Thyroid gland (tissue), 4 donors: Measurements from ENCODE around the gene ALG2. TPM values are rescaled to one million over a fixed set of nuclear protein-coding genes. Genes with fewer than 3 reads are reported as not detected.

Source experiments
- DNase-seq, 2 donors: peaks; one replicate each; pipeline ENCODE4 v3.0.0-alpha.2; 2019
- H3K27ac ChIP-seq, 3 donors: fragments of 200-600 bp; sonication (generic); 1 replicate in 2 of 3; 2 replicates in 1 of 3; pipeline ENCODE4 v1.5.1; 2016 to 2019; ENCODE audit warnings: mild to moderate bottlenecking in 1 of 3, moderate library complexity in 1 of 3
- H3K27me3 ChIP-seq: fragments of 200-600 bp; sonication (generic); one replicate; pipeline ENCODE4 v1.5.1; 2019
- H3K36me3 ChIP-seq, 2 donors: fragments of 200-600 bp; sonication (generic); one replicate each; pipeline ENCODE4 v1.5.1; 2016 to 2019
- H3K4me1 ChIP-seq, 2 donors: fragments of 200-600 bp; sonication (generic); one replicate each; pipeline ENCODE4 v1.5.1; 2017 to 2019
- H3K4me3 ChIP-seq, 3 donors: fragments of 200-600 bp; sonication (generic); replicated peaks in 1 of 3; 1 replicate in 2 of 3; 2 replicates in 1 of 3; pipeline ENCODE4 v1.5.1; 2016; ENCODE audit warnings: mild to moderate bottlenecking in 1 of 3
- H3K9me3 ChIP-seq: fragments of 200-600 bp; sonication (generic); one replicate; pipeline ENCODE4 v1.5.1; 2017
- POLR2A ChIP-seq, 2 donors: fragments of 450-650 bp; IDR thresholded peaks; one replicate each; pipeline ENCODE4 v1.6.1; 2017; ENCODE audit warnings: antibody characterized with exemption in 2 of 2, mild to moderate bottlenecking in 2 of 2, moderate library complexity in 1 of 2
- WGBS, 2 donors: methylation state at CpG; one replicate each; pipeline ENCODE4 v1.1.5; 2017; 5-methylcytosine and 5-hydroxymethylcytosine counted together
- intact Hi-C: fragments of 100-400 bp; cut with DNase I; formaldehyde crosslinking; loops from one replicate; pipeline ENCODE4 v1.15.1; 2023
- total RNA-seq, 4 donors: library from RNA; depleted of rRNA; stranded (reverse); fragments of >200 nt; gene quantifications; one replicate each; pipeline ENCODE4 v1.2.3, GENCODE V29; 2016
- TF ChIP-seq, protein P1 (sequence below), 6 experiments: fragments of 200-600 bp in 3 of 6; fragments of 450-650 bp in 3 of 6; sonication (generic) in 3 of 6; IDR thresholded peaks; one replicate each; pipeline ENCODE4 v1.5.1; 2016 to 2019; ENCODE audit warnings: antibody characterized with exemption in 6 of 6, mild to moderate bottlenecking in 2 of 6, inconsistent platforms in 1 of 6, moderate library complexity in 1 of 6

The ALG2 gene, protein sequence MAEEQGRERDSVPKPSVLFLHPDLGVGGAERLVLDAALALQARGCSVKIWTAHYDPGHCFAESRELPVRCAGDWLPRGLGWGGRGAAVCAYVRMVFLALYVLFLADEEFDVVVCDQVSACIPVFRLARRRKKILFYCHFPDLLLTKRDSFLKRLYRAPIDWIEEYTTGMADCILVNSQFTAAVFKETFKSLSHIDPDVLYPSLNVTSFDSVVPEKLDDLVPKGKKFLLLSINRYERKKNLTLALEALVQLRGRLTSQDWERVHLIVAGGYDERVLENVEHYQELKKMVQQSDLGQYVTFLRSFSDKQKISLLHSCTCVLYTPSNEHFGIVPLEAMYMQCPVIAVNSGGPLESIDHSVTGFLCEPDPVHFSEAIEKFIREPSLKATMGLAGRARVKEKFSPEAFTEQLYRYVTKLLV
- total RNA-seq, result 10 to 100 TPM; 45.0 to 63.9 (median 58.2) TPM

DNA sequence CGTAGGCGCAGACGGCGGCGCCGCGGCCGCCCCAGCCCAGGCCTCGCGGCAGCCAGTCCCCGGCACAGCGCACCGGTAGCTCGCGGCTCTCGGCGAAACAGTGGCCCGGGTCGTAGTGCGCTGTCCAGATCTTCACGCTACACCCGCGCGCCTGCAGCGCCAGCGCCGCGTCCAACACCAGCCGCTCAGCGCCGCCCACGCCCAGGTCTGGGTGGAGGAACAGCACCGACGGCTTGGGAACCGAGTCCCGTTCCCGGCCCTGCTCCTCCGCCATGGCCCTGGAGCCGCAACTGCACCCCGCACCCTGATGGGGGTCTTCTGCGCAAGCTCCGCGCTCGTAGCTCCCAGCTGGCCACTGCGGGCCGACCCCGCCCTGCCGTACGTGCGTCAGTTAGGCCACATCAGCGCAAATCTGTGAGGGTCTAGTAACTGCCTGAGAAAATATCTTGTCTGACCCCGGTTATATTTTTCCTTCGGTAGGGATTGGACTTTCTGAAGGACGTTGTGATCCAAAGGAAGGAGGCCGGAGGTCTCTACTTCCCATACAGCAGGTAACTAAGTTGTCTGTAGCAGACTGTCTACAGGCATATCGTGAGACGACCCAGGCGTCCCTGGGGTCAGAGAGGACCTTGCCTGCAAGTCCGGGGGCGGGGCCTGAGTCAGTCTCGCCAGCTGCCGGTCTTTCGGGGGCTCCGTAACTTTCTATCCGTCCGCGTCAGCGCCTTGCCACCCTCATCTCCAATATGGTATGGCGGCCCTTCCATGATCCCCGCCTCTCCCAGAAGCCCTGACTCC lies at the start of gene ALG2, which contains the start of gene SEC61B:
Gene ALG2 (minus strand): TSS at position 322 of the 795 bp plus-strand sequence. CDS start 48 bp downstream, at position 274.
Gene SEC61B (plus strand): TSS at position 662 of the 795 bp plus-strand sequence. CDS start 82 bp downstream, at position 744.
- TF ChIP-seq, protein P1, sequence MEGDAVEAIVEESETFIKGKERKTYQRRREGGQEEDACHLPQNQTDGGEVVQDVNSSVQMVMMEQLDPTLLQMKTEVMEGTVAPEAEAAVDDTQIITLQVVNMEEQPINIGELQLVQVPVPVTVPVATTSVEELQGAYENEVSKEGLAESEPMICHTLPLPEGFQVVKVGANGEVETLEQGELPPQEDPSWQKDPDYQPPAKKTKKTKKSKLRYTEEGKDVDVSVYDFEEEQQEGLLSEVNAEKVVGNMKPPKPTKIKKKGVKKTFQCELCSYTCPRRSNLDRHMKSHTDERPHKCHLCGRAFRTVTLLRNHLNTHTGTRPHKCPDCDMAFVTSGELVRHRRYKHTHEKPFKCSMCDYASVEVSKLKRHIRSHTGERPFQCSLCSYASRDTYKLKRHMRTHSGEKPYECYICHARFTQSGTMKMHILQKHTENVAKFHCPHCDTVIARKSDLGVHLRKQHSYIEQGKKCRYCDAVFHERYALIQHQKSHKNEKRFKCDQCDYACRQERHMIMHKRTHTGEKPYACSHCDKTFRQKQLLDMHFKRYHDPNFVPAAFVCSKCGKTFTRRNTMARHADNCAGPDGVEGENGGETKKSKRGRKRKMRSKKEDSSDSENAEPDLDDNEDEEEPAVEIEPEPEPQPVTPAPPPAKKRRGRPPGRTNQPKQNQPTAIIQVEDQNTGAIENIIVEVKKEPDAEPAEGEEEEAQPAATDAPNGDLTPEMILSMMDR (IDR thresholded peaks at IDR 0.05), result peak in 1 of 6 experiments; percentile 23
- TF ChIP-seq POLR2A (IDR thresholded peaks at IDR 0.05), result peak in 1 of 2 donors; percentile 88
- intact Hi-C loops, result no loop called here
- peaks cover 34 to 42% of the 10 kb centered on the region in 2 donors for H3K4me1 ChIP-seq
- H3K36me3 ChIP-seq, result peaks cover 0 to 7% of the 10 kb centered on the region in 2 donors
- H3K27ac ChIP-seq, result peak within 1 kb of the TSS; percentile 69 to 97 (median 76)
- H3K4me3 ChIP-seq, result peak within 1 kb of the TSS; percentile 71 to 98 (median 94)
- 0% methylated on average over 20 to 36 of the region's 70 CpGs for WGBS, 2 donors
- peak; percentile 94 to 96 for DNase-seq
- H3K27me3 ChIP-seq, result no peaks in the 10 kb centered on the region
- H3K9me3 ChIP-seq, result no peaks in the 10 kb centered on the region

DNA sequence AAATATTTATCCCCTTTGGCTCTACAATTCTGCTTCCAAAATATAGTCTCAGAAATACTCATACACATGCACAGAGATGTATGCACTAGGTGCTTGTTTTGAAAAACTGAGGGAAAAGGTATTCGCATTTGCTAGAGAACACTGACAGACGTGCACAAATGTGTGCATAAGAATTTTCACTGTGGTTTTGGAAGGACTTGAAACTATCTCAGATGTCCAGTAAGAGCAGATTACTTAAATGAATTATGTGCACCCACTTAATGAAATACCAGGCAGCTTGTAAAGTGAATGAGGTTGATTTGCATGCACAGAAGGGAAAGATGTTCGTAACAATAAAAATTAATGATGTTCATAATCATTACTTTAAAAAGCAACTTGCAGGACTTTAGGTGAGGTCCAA lies 48.7 kb upstream of the ALG2 start:
- Histone ChIP-seq H3K4me1 (peaks cover 0 to 12% of the 10 kb centered on the region in 2 donors), H3K4me3 (no peak overlapping the region), H3K27ac (no peak overlapping the region), H3K36me3 (no peaks in the 10 kb centered on the region), H3K9me3 (no peaks in the 10 kb centered on the region), H3K27me3 (no peaks in the 10 kb centered on the region)
- TF ChIP-seq, protein P1 (IDR thresholded peaks at IDR 0.05), result no peak
- no peak for TF ChIP-seq POLR2A (IDR thresholded peaks at IDR 0.05)
- intact Hi-C loops, result no loop called here
- 64% methylated on average over 3 of the region's 3 CpGs for WGBS, 2 donors
- no peak for DNase-seq

DNA sequence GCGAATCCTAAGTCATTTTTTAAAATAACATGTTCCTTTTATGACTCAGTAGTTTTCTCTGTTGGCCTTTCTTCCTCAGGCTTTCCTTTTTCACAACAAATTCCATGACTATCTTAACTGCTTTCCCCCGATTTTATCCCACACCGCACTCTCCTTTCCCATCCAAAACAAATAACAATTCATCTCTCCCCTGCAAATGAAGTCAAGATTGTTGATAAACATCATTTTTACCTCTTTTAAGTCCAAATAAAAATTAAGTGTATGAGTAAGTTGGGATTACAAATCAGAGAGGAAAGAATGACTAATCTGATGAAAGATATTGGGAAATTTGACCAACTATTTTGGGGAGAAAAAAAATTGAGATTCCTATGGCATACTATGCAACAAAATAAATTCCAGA lies 47.7 kb upstream of the ALG2 start:
- H3K27me3 ChIP-seq, result no peaks in the 10 kb centered on the region
- intact Hi-C loops, result loop anchor here (10.0 kb wide), 1 partner anchor 735 kb away; no protein-coding TSS in a partner anchor
- H3K9me3 ChIP-seq, result no peaks in the 10 kb centered on the region
- peaks cover 0 to 12% of the 10 kb centered on the region in 2 donors for H3K4me1 ChIP-seq
- H3K4me3 ChIP-seq, result no peak overlapping the region
- no peak for DNase-seq
- H3K27ac ChIP-seq, result no peak overlapping the region
- WGBS, 2 donors, result 72 to 80% methylated on average over 3 of the region's 3 CpGs
- TF ChIP-seq, protein P1 (IDR thresholded peaks at IDR 0.05), result no peak
- no peak for TF ChIP-seq POLR2A (IDR thresholded peaks at IDR 0.05)
- no peaks in the 10 kb centered on the region for H3K36me3 ChIP-seq

DNA sequence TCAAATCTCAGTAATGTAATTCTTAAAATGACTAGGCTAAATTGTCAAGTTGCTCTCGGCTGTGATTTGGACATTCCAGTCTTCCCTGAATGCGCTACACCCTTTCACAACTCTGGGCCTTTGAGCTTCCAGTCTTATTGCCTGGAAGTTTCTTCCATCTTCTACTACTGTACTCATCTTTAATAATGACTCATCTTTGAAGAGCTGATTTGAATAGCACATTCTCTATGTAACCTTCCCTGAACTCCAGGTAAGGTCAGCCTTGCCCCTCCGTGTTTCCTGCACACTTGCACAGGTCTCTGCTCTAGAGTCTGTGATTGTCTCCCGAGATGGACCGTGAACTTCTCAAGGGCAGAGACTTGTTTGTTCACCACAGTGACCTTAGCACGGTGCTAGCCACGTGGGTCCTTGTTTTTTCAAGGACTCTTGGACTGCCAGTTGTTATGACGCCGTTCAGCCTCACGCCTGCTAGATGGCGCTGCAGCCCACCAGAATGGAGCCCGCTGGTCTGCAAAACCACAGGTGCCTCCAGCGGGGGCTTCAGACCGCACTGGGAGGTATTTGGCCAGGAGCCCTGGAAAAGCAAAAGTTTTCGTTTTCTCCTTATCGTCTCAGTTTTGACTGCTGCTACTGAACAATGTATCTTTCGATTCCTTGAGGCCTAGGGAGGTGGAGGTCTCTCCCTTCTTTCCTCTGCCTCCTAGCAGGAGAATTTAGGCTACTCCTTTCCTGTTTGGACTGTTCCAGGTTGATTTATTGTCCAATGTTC lies 44.7 kb upstream of the ALG2 start:
- H3K27ac ChIP-seq, result peak overlapping the region in 2 of 3 donors; percentile 19 to 32
- H3K4me1 ChIP-seq, result peaks cover 0 to 12% of the 10 kb centered on the region in 2 donors
- no peaks in the 10 kb centered on the region for H3K36me3 ChIP-seq
- no peaks in the 10 kb centered on the region for H3K9me3 ChIP-seq
- DNase-seq, result peak; percentile 89 to 91
- 12 to 17% methylated on average over 12 to 17 of the region's 17 CpGs for WGBS, 2 donors
- intact Hi-C loops, result loop anchor here (10.0 kb wide), 1 partner anchor 738 kb away; no protein-coding TSS in a partner anchor
- TF ChIP-seq, protein P1 (IDR thresholded peaks at IDR 0.05), result peak; percentile 68 to 95 (median 88)
- peak in 1 of 2 donors; percentile 19 for TF ChIP-seq POLR2A (IDR thresholded peaks at IDR 0.05)
- H3K27me3 ChIP-seq, result no peaks in the 10 kb centered on the region
- no peak overlapping the region for H3K4me3 ChIP-seq
